ENCODE results near the gene NCKAP5.

NCKAP5 gene

GRCh38 chr2:133063775-133064174 lies 504.5 kb downstream of the NCKAP5 start:
- DNase-seq, result no peak

DNA sequence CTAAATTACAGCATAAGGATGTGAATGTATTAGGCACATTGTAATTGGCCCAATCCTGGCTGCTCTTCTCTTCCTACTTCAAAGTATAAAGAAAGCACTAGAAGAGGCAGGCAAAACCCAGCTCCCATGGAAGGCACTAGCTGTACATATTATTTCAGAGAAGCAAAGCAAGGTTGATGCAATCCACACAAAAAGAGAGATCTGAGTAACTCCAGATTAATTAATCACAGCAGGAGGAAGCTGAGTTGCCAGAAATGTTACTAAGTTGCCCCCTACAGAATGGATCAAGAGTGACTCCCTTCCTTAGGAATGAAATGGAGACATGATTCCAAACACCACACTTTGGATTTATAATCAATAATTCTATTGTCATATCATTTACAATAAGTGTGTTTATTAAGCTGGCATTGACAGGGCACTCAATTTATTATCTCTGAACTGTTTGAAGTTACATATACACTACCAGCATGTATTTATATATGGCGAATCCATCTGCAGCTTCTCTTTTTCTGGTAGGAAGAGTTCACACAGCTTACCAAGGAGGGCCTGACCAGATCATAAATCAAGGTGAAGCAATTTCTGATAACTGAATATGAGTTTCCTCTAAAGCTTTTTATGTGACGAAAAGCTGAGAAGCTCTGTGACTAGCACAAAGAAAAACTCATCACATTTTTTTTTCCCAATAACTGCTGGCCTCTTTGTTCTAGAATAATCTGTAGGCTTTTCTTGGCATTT lies 505.2 kb downstream of the NCKAP5 start:
- DNase-seq, result no peak

- DNase-seq, result no peak
Measured at GRCh38 chr2:133061874-133062593, 506.2 kb downstream of the NCKAP5 start.

- no peak for DNase-seq
Measured at GRCh38 chr2:133054297-133054696, 514.0 kb downstream of the NCKAP5 start.

- no peak for DNase-seq
Measured at GRCh38 chr2:133053541-133053940, 514.7 kb downstream of the NCKAP5 start.

DNA sequence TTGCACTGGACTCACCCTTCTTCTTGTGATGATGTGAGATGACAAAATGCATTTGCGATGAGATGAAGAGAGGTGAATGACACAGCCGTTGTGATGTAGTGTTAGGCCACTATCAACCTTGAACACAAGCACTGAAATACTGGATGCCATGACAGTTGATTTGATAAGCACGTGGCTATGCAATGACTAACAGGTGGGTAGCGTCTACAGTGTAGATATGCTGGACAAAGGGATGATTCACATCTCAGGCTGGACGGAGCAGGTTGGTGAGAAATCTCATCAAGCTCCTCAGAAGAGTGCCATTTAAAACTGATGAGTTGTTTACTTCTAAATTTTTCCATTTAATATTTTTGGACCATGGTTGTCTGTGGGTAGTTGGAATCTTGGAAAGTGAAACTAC lies 522.5 kb downstream of the NCKAP5 start:
- no peak for DNase-seq

DNA sequence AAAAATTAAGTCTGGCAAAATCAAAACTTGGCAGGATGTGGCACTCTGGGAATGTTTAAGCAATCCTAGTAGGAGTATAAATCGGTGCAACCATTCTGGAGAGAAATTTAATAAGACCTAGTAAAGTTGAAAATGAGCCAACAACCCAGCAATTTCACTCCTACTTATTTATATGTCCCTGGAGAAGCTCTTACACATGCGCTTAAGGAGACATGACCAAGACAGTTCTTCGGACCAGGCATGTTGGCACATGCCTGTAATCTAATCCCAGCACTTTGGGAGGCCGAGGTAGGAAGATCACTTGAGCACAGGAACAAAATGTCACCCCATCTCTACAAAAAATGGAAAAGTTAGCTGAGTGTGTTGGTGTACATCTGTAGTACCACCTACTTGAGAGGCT lies 523.7 kb downstream of the NCKAP5 start:
- no peak for DNase-seq

GRCh38 chr2:133040170-133040569 lies 528.1 kb downstream of the NCKAP5 start:
- DNase-seq, result no peak

GRCh38 chr2:133039531-133039930 lies 528.7 kb downstream of the NCKAP5 start:
- DNase-seq, result no peak

DNA sequence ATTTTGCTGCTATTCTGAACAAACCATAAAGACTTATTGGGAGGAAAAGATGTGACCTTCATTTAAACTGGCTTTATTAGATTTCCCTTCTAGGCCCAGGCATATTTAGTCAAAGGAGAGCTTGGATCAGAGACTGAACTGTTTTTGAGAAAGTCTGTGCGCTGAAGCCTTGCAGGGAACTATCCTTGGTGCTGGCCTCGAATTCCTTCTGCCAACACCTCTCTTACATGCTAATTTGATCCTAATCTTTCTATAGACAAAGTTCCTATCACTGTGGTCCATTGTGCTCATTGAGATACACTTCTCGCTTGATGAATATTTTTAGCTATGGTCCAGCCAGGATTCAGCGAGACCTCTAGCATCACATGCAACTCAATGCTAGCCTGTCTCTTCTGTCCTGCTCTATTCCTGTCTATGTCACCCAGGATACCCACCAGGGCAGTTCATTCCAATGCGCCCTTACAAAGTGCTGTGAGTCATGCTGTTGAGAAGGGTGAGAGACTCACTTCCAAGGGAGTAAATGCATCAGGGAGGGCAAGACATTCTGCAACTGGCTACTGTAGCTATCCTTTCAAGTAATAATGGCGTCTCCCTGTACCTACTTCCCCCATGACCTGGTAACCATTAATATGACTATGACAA lies 541.6 kb downstream of the NCKAP5 start:
- DNase-seq, result no peak

DNA sequence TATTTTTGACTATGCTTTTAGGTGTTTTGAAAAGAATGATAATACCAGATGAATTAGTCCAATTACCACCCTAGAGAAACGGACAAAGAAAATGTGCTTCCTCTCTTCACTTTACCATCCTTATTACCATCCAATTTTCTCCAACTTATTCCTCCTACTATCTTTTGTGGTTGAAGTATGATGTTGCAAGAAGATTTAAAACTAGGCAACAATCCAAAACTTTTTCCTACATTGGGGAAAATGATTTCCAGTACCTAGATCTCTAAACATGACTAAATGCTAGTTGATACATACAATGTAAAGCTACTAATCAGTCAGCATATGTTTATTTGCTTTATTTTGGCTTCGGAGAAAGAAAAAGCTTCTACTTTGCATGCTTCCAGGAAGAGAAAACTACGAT lies 543.3 kb downstream of the NCKAP5 start:
- no peak for DNase-seq

DNA sequence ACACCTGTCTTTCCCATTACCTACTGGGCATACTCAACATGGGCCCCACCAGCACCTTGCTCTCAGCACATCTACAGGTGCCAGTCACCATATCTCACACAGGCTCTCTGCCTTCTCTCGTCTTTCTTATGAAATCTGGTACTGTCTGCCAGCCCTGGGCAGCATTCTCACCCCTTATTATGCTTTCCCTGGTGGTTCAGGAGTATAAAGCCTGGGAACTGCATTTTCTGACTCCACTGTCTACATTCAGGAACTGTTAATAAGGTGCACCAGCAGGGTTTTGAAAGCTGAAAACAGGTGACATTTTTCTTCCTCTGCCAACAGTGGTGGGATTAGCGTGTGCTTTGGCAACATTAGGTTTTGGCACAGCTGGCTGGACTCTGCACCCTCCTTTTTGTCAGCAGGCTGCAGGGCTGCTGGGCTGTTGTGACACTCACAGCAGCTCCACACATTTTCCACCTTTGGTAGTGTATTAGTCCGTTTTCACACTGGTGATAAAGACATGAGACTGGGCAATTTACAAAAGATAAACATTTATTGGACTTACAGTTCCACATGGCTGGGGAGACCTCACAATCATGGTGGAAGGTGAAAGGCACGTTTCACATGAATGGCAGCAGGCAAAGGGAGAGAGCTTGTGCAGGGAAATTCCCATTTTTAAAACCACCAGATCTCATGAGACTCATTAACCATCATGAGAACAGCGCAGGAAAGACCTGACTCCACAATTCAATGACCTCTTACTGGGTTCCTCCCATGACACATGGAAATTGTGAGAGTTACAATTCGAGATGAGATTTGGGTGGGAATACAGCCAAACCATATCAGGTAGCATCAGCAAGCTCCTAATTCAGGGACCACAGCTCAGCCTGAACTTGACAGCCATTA lies 555.2 kb downstream of the NCKAP5 start:
- DNase-seq, result no peak

DNA sequence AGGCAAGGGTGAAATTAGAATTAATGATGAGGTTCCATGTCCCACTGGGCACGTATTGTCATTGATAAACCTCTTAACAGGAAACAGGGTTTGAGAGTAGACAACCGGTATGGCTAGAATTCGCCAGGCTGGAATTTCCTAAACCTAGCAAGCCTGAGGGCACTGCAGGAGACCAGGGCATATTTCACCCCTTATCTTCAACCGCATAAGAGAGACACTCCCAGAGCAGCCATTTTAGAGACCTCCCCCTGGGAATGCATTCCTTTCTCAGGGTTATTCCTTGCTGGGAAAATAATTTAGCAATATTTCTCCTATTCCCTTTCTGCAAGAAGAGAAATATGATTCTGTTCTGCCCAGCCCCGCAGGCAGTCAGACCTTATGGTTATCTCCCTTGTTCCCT lies 563.6 kb downstream of the NCKAP5 start:
- DNase-seq, result no peak

- DNase-seq, result no peak
Measured at GRCh38 chr2:132999421-132999820, 568.8 kb downstream of the NCKAP5 start.

DNA sequence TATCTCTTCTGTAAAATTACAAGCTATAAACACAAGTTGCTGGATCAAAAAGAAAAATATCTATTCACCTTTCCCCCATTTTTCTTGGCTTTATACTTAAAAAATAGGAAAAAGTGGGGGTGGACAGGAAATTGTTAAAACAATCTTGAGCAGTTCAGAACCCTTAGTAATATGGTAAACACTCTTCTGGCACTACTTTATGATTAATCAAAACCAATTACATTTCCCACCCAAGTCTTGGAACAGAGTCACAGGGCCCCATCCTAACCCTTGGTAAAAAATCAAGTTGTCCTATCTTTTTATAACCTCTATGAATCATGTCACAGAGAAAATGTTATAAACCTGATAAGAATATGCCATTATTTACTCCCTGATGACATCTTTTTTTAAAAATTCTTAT lies 570.0 kb downstream of the NCKAP5 start:
- DNase-seq, result no peak

- no peak for DNase-seq
Measured at GRCh38 chr2:132991471-132992045, 576.7 kb downstream of the NCKAP5 start.

- no peak for DNase-seq
Measured at GRCh38 chr2:132984731-132985130, 583.5 kb downstream of the NCKAP5 start.

DNA sequence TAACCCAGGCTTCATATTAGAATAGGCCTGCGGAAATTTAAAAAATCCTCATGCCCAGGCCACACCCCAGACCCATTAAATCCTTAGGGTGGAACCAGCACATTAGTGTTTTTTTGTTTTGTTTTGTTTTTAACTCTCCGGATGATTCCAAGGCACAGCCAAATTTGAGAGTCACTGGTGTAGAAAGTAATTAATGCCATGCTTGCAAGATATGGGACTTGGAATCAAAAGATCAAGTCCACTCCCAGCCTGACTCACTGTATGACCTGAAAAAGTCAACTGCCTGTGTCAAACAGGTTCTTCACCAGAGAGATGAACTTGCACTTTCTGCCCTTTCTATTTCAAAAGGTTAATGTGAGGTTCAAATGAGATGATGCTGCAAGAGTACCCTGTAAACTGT lies 588.0 kb downstream of the NCKAP5 start:
- no peak for DNase-seq

- no peak for DNase-seq
Measured at GRCh38 chr2:132979339-132980093, 588.7 kb downstream of the NCKAP5 start.

- no peak for DNase-seq
Measured at GRCh38 chr2:132978840-132979239, 589.4 kb downstream of the NCKAP5 start.

GRCh38 chr2:132977812-132978529 lies 590.3 kb downstream of the NCKAP5 start:
- no peak for DNase-seq

All from activated naive CD4-positive, alpha-beta T cell treated with anti-CD3 and anti-CD28 coated beads, Interleukin-2, amount 50 U/mL, for 16 hours (primary cell).